Parathyroid adenoma (tissue), 2 donors: ENCODE results near the gene TMEM81.

Experiments
- H2AFZ ChIP-seq: fragments of 300-600 bp; sonication (generic); one replicate; pipeline ENCODE4 v1.7.0; 2017; ENCODE audit warnings: antibody characterized with exemption, mild to moderate bottlenecking
- H3K27ac ChIP-seq: fragments of 300-600 bp; sonication (generic); one replicate; pipeline ENCODE4 v1.7.0; 2017
- H3K27me3 ChIP-seq: fragments of 300-600 bp; sonication (generic); one replicate; pipeline ENCODE4 v1.7.0; 2017; ENCODE audit warnings: low read length; ENCODE audit not compliant: control insufficient read depth, insufficient read depth
- H3K36me3 ChIP-seq: fragments of 300-600 bp; sonication (generic); one replicate; pipeline ENCODE4 v1.7.0; 2017; ENCODE audit warnings: low read length; ENCODE audit not compliant: control insufficient read depth, insufficient read depth
- H3K4me1 ChIP-seq: fragments of 300-600 bp; sonication (generic); one replicate; pipeline ENCODE4 v1.7.0; 2017; ENCODE audit warnings: control low read depth
- H3K4me2 ChIP-seq: fragments of 300-600 bp; sonication (generic); one replicate; pipeline ENCODE4 v1.7.0; 2017; ENCODE audit warnings: low read length
- H3K4me3 ChIP-seq: fragments of 300-600 bp; sonication (generic); one replicate; pipeline ENCODE4 v1.7.0; 2017; ENCODE audit warnings: low read depth, low read length
- H3K79me2 ChIP-seq: fragments of 300-600 bp; sonication (generic); one replicate; pipeline ENCODE4 v1.7.0; 2017; ENCODE audit warnings: control low read depth
- H3K9ac ChIP-seq: fragments of 300-600 bp; sonication (generic); one replicate; pipeline ENCODE4 v1.7.0; 2017; ENCODE audit warnings: mild to moderate bottlenecking
- H3K9me3 ChIP-seq: fragments of 300-600 bp; sonication (generic); one replicate; pipeline ENCODE4 v1.7.0; 2017; ENCODE audit warnings: low read length; ENCODE audit not compliant: control insufficient read depth
- CTCF ChIP-seq: fragments of 300-600 bp; sonication (generic); IDR thresholded peaks from one replicate; pipeline ENCODE4 v1.7.0; 2017; ENCODE audit warnings: antibody characterized with exemption, mild to moderate bottlenecking
- donor health status: primary hyperparathyroidism.

The TMEM81 gene

GRCh38 chr1:205102404-205102803 lies 18.1 kb upstream of the TMEM81 start:
- Histone ChIP-seq H3K4me3 (no peak overlapping the region), H3K27ac (no peak overlapping the region), H3K9ac (no peak overlapping the region), H3K4me1 (no peaks in the 10 kb centered on the region), H3K9me3 (no peaks in the 10 kb centered on the region), H3K27me3 (no peaks in the 10 kb centered on the region), H2AFZ (no peak overlapping the region), H3K79me2 (no peaks in the 10 kb centered on the region), H3K36me3 (no peaks in the 10 kb centered on the region), H3K4me2 (no peak overlapping the region)
- no peak for TF ChIP-seq CTCF

- no peak overlapping the region for H3K9ac ChIP-seq
- no peaks in the 10 kb centered on the region for H3K79me2 ChIP-seq
- H3K27ac ChIP-seq = no peak overlapping the region
- no peaks in the 10 kb centered on the region for H3K27me3 ChIP-seq
- no peak for TF ChIP-seq CTCF
- no peak overlapping the region for H3K4me3 ChIP-seq
- H3K9me3 ChIP-seq = no peaks in the 10 kb centered on the region
- H3K4me2 ChIP-seq = no peak overlapping the region
- H3K36me3 ChIP-seq = no peaks in the 10 kb centered on the region
- no peaks in the 10 kb centered on the region for H3K4me1 ChIP-seq
- no peak overlapping the region for H2AFZ ChIP-seq
These were observed 14.0 kb upstream of the TMEM81 start for GRCh38 chr1:205098242-205098641.

- Histone ChIP-seq H3K9me3 (no peaks in the 10 kb centered on the region), H3K27me3 (no peaks in the 10 kb centered on the region), H2AFZ (no peak overlapping the region), H3K9ac (no peak overlapping the region), H3K27ac (no peak overlapping the region), H3K4me2 (no peak overlapping the region), H3K4me1 (no peaks in the 10 kb centered on the region), H3K4me3 (no peak overlapping the region), H3K79me2 (no peaks in the 10 kb centered on the region), H3K36me3 (no peaks in the 10 kb centered on the region)
- no peak for TF ChIP-seq CTCF
These were observed 11.2 kb upstream of the TMEM81 start for GRCh38 chr1:205095422-205095821.

GRCh38 chr1:205091043-205091740 lies 6.9 kb upstream of the TMEM81 start:
- no peaks in the 10 kb centered on the region for H3K79me2 ChIP-seq
- H3K4me2 ChIP-seq = no peak overlapping the region
- H3K27ac ChIP-seq = no peak overlapping the region
- no peak overlapping the region for H3K4me3 ChIP-seq
- no peaks in the 10 kb centered on the region for H3K27me3 ChIP-seq
- no peak overlapping the region for H3K9ac ChIP-seq
- no peaks in the 10 kb centered on the region for H3K4me1 ChIP-seq
- no peak overlapping the region for H2AFZ ChIP-seq
- TF ChIP-seq CTCF = no peak
- H3K9me3 ChIP-seq = no peaks in the 10 kb centered on the region
- H3K36me3 ChIP-seq = no peaks in the 10 kb centered on the region

GRCh38 chr1:205088341-205088740 lies 4.1 kb upstream of the TMEM81 start:
- Histone ChIP-seq H3K27me3 (no peaks in the 10 kb centered on the region), H3K4me3 (no peak overlapping the region), H3K9ac (no peak overlapping the region), H3K4me1 (no peaks in the 10 kb centered on the region), H3K4me2 (no peak overlapping the region), H3K36me3 (no peaks in the 10 kb centered on the region), H3K79me2 (no peaks in the 10 kb centered on the region), H2AFZ (no peak overlapping the region), H3K9me3 (no peaks in the 10 kb centered on the region), H3K27ac (no peak overlapping the region)
- no peak for TF ChIP-seq CTCF
